A549 (cell line): Measurements from ENCODE around the gene ULBP1. TPM values are rescaled to one million over a fixed set of nuclear protein-coding genes. Genes with fewer than 3 reads are reported as not detected.

Experiments
- ATAC-seq, 2 experiments: fragments of 200-7000 bp in 1 of 2; fragments of >200 bp in 1 of 2; cut with Nextera tagmentation in 1 of 2; cut with Tn5 transposase in 1 of 2; 3 replicates each; pipeline versions ENCODE4 v1.8.0 to v1.9.1; 2018 to 2020; ENCODE audit warnings: mild to moderate bottlenecking in 1 of 2, moderate library complexity in 1 of 2
- CTCF ChIA-PET: fragments of 300-600 bp; sonication (Branson Sonifier 250); formaldehyde crosslinking; extraction: SDS; loops from one replicate; lab custom pipeline; 2021; ENCODE audit warnings: antibody characterized with exemption, inconsistent platforms; lab: Yijun Ruan, JAX
- POLR2A ChIA-PET: fragments of 350-600 bp; formaldehyde crosslinking; extraction: SDS; loops from one replicate; lab custom pipeline; 2021; ENCODE audit warnings: antibody characterized with exemption, inconsistent platforms; lab: Yijun Ruan, JAX
- DNase-seq, 2 experiments: peaks; one replicate each; pipeline versions ENCODE4 v3.0.0 to v3.0.0-alpha.2; 2011 to 2016; ENCODE audit warnings: low read depth in 1 of 2, low spot score in 1 of 2
- FAIRE-seq: peaks from 2 replicates; lab custom pipeline; 2011; peaks lifted over from hg19 to GRCh38; lab: Jason Lieb, UNC
- H3K27ac ChIP-seq, 2 experiments: fragments of >200 bp; sonication (Bioruptor Twin); formaldehyde crosslinking; 3 replicates each; pipeline ENCODE4 v1.5.1; 2016 to 2017
- H3K4me1 ChIP-seq: fragments of >200 bp; sonication (Bioruptor Twin); formaldehyde crosslinking; 3 replicates; pipeline ENCODE4 v1.6.1; 2016
- H3K4me2 ChIP-seq: fragments of >200 bp; sonication (Bioruptor Twin); formaldehyde crosslinking; 3 replicates; pipeline ENCODE4 v1.6.1; 2016
- H3K4me3 ChIP-seq: fragments of >200 bp; sonication (Bioruptor Twin); formaldehyde crosslinking; 3 replicates; pipeline ENCODE4 v1.5.1; 2016
- H3K9me3 ChIP-seq: fragments of >200 bp; sonication (Bioruptor Twin); formaldehyde crosslinking; 3 replicates; pipeline ENCODE4 v1.6.1; 2016
- BHLHE40 ChIP-seq: IDR thresholded peaks from 2 replicates; pipeline ENCODE4 v1.6.1; 2012; ENCODE audit warnings: low read depth, low read length, inconsistent platforms
- CBX2 ChIP-seq: fragments of 200-600 bp; sonication (generic); IDR thresholded peaks from 2 replicates; pipeline ENCODE4 v1.6.1; 2016; ENCODE audit warnings: low read depth, mild to moderate bottlenecking, borderline replicate concordance
- CBX8 ChIP-seq: fragments of 200-600 bp; sonication (generic); IDR thresholded peaks from 2 replicates; pipeline ENCODE4 v1.6.1; 2016
- CHD2 ChIP-seq: fragments of 150-350 bp; IDR thresholded peaks from 2 replicates; pipeline ENCODE4 v1.6.1; 2014; ENCODE audit warnings: low read length; ENCODE audit not compliant: partially characterized antibody
- EP300 ChIP-seq, 2 experiments: fragments of >200 bp; sonication (Bioruptor Twin); formaldehyde crosslinking; IDR thresholded peaks; 2 replicates in 1 of 2; 3 replicates in 1 of 2; pipeline ENCODE4 v1.6.1; 2016 to 2017
- FOSB ChIP-seq: fragments of 250-450 bp; sonication (Bioruptor Pico); IDR thresholded peaks from 2 replicates; pipeline ENCODE4 v1.5.0; 2020; ENCODE audit warnings: mild to moderate bottlenecking, moderate library complexity
- FOSL2 ChIP-seq, 2 experiments: fragments of 450-650 bp in 1 of 2; fragments of >200 bp in 1 of 2; sonication (Bioruptor Twin) in 1 of 2; formaldehyde crosslinking; IDR thresholded peaks; 2 replicates each; pipeline versions ENCODE4 v1.5.0 to v1.6.1; 2016 to 2020; ENCODE audit warnings: mild to moderate bottlenecking in 1 of 2, moderate library complexity in 1 of 2
- GATA3 ChIP-seq: IDR thresholded peaks from 2 replicates; pipeline ENCODE4 v1.6.1; 2012; ENCODE audit warnings: borderline replicate concordance
- JUNB ChIP-seq: fragments of >200 bp; sonication (Bioruptor Twin); formaldehyde crosslinking; IDR thresholded peaks from 2 replicates; pipeline ENCODE4 v1.6.1; 2016
- NFE2L2 ChIP-seq: fragments of 150-350 bp; conservative IDR thresholded peaks from 2 replicates; pipeline ENCODE4 v1.6.1; 2014; ENCODE audit warnings: low read length
- NR3C1 ChIP-seq: fragments of >200 bp; sonication (Bioruptor Twin); formaldehyde crosslinking; IDR thresholded peaks from 3 replicates; pipeline ENCODE4 v1.6.1; 2017
- POLR2A ChIP-seq: IDR thresholded peaks from 2 replicates; pipeline ENCODE4 v1.6.1; 2012; ENCODE audit warnings: mild to moderate bottlenecking, low read length
- RAD21 ChIP-seq, 2 experiments: fragments of >200 bp in 1 of 2; sonication (Bioruptor Twin) in 1 of 2; formaldehyde crosslinking in 1 of 2; IDR thresholded peaks in 1 of 2; conservative IDR thresholded peaks in 1 of 2; 2 replicates in 1 of 2; 3 replicates in 1 of 2; pipeline ENCODE4 v1.6.1; 2012 to 2018; ENCODE audit warnings: inconsistent platforms in 1 of 2
- SMC3 ChIP-seq: fragments of >200 bp; sonication (Bioruptor Twin); formaldehyde crosslinking; IDR thresholded peaks from 3 replicates; pipeline ENCODE4 v1.6.1; 2018; ENCODE audit warnings: inconsistent platforms
- TP53 ChIP-seq: fragments of 250-450 bp; sonication (Bioruptor Pico); IDR thresholded peaks from 2 replicates; pipeline ENCODE4 v1.5.0; 2021; ENCODE audit warnings: mild to moderate bottlenecking, moderate library complexity
- ZFP36 ChIP-seq: fragments of 450-650 bp; IDR thresholded peaks from 2 replicates; pipeline ENCODE4 v1.6.1; 2014; ENCODE audit warnings: borderline replicate concordance; ENCODE audit not compliant: partially characterized antibody
- ZNF302 ChIP-seq: fragments of 250-450 bp; sonication (Bioruptor Pico); IDR thresholded peaks from 2 replicates; pipeline ENCODE4 v1.9.0; 2021; ENCODE audit warnings: inconsistent platforms, mild to moderate bottlenecking, moderate library complexity
- WGBS: methylation state at CpG from one replicate; pipeline ENCODE4 v1.1.6; 2017; ENCODE audit errors: missing lambda C conversion rate; 5-methylcytosine and 5-hydroxymethylcytosine counted together
- polyA plus RNA-seq, 4 experiments: library from polyadenylated mRNA; depleted of rRNA in 3 of 4; stranded (reverse); fragments of >200 nt; fragmentation: RNase III in 1 of 4; extraction: RNeasy Plus Mini Kit Qiagen cat#74134 plus additional on column Dnase treatment in 1 of 4; gene quantifications; 2 replicates in 3 of 4; 3 replicates in 1 of 4; pipeline ENCODE4 v1.2.3, GENCODE V29; 2011 to 2017
- TF ChIP-seq, protein P1 (sequence below): fragments of >200 bp; sonication (Bioruptor Twin); formaldehyde crosslinking; IDR thresholded peaks from 3 replicates; pipeline ENCODE4 v1.5.1; 2016
- TF ChIP-seq, protein P2 (sequence below): fragments of >200 bp; sonication (Bioruptor Twin); formaldehyde crosslinking; IDR thresholded peaks from 2 replicates; pipeline ENCODE4 v1.6.1; 2016
- TF ChIP-seq, protein P3 (sequence below): fragments of 450-650 bp; IDR thresholded peaks from 2 replicates; pipeline ENCODE4 v1.6.1; 2014; ENCODE audit warnings: antibody characterized with exemption
- TF ChIP-seq, protein P4 (sequence below): fragments of 150-350 bp; IDR thresholded peaks from 2 replicates; pipeline ENCODE4 v1.6.1; 2014; ENCODE audit warnings: low read depth, mild to moderate bottlenecking, low read length
- TF ChIP-seq, protein P5 (sequence below): fragments of 250-450 bp; sonication (Bioruptor Pico); IDR thresholded peaks from 2 replicates; pipeline ENCODE4 v1.5.0; 2021; ENCODE audit warnings: mild to moderate bottlenecking, moderate library complexity, borderline replicate concordance
- TF ChIP-seq, protein P6 (sequence below): fragments of >200 bp; sonication (Bioruptor Twin); formaldehyde crosslinking; IDR thresholded peaks from 3 replicates; pipeline ENCODE4 v1.6.1; 2016

Gene ULBP1
- polyA plus RNA-seq, 2 of the 4 experiments (the other 2 are of a cell fraction), result 0.89 to 6.6 TPM

DNA sequence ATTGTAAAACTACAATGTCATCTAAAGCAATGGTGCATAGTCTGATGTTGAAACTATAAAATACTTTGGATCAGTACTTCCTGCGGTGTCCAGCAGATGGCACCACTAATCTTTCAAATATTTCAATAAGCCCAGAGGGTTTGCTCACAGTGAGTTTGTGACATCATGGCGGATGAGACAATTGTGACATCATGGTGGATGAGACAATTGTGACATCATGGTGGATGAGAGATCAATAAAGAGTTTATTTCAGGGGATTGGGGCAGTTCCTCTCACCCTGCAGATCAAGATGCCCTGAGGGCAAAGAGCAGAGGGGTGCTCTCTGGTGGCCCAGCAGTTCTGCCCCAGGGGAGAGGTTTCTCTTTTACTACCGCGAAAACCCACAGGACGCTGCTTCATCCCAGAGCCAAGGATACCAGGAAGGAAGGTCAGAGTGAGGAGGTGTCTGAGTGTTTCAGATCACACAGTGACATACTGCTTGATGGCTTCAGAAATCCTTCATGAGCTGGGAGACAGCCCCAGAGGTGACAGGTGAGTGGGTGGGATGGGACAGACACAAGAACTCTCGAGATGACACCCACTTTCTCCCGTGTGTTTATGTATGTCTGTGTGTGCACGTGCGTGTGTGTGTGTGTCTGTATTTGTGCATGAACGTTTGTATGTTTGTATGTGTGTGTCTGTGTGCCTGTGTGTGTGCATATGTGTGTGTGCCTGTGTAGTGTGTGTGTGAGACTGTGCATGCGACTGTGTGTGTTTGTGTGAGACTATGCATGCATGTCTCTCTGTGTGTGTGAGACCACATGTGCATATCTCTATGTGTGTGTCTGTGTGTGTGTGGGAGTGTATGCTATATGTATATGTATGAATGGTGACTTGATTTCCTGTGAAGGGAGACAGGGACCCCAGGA, 29.2 kb upstream of the ULBP1 start:
- H3K27ac ChIP-seq, result no peak overlapping the region
- ATAC-seq, result peak; percentile 58 to 65; a peak in 5 of 6 replicates
- H3K9me3 ChIP-seq, result no peaks in the 10 kb centered on the region
- TF ChIP-seq RAD21 (conservative IDR thresholded peaks at IDR 0.05 in 1 of 2, IDR thresholded peaks at IDR 0.05 in 1 of 2) (peak; percentile 71 to 77), CBX8 (no peak), SMC3 (peak; percentile 84), FOSL2 (IDR thresholded peaks at IDR 0.05) (no peak), FOSL2 (CRISPR knock-in tag; IDR thresholded peaks at IDR 0.05) (peak; percentile 7; the same call in 1 of the 2 replicates), TP53 (CRISPR knock-in tag) (no peak)
- TF ChIP-seq, protein P1, sequence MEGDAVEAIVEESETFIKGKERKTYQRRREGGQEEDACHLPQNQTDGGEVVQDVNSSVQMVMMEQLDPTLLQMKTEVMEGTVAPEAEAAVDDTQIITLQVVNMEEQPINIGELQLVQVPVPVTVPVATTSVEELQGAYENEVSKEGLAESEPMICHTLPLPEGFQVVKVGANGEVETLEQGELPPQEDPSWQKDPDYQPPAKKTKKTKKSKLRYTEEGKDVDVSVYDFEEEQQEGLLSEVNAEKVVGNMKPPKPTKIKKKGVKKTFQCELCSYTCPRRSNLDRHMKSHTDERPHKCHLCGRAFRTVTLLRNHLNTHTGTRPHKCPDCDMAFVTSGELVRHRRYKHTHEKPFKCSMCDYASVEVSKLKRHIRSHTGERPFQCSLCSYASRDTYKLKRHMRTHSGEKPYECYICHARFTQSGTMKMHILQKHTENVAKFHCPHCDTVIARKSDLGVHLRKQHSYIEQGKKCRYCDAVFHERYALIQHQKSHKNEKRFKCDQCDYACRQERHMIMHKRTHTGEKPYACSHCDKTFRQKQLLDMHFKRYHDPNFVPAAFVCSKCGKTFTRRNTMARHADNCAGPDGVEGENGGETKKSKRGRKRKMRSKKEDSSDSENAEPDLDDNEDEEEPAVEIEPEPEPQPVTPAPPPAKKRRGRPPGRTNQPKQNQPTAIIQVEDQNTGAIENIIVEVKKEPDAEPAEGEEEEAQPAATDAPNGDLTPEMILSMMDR, result peak; percentile 75
- H3K4me2 ChIP-seq, result 0 out of 3 replicates have a peak overlapping the region, but pooled peaks have one; percentile 16
- WGBS, result 7% methylated on average over 11 of the region's 11 CpGs
- DNase-seq, result peak; percentile 33 to 65
- FAIRE-seq, result no peak
- peaks cover 4% of the 10 kb centered on the region; the same call in 1 of the 3 replicates for H3K4me1 ChIP-seq
- POLR2A ChIA-PET, result no interaction called here
- H3K4me3 ChIP-seq, result no peak overlapping the region
- CTCF ChIA-PET, result interaction anchor here (0.7 to 1.6 kb wide), 7 partner anchors 17 to 883 kb away, joined by 3 to 11 read pairs (median 3); no protein-coding TSS in a partner anchor

DNA sequence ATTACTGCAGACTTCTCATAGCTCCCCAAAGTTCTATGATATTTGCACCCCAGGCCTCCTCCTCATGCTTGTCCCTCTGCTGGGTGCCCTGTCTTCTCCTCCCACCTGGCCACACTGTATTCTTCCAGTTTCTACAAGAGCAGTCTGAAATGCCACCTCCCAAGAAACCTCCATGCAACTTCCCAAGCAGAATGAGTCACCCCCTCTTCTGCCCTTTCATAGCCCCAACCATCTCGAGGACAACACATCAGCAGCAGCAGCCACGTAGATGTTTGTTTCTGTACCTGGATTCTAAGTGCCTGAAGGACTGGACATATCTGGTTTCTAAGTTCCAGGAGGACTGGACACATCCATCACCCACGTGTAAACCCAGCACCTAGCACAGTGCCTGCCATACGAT, 28.5 kb upstream of the ULBP1 start:
- H3K27ac ChIP-seq, result no peak overlapping the region
- no peak overlapping the region for H3K4me3 ChIP-seq
- TF ChIP-seq EP300 (IDR thresholded peaks at IDR 0.05) (no peak), POLR2A (no peak), SMC3 (no peak), FOSB (CRISPR knock-in tag) (no peak), CHD2 (no peak), BHLHE40 (no peak), ZFP36 (no peak), ZNF302 (CRISPR knock-in tag) (no peak), NFE2L2 (no peak), JUNB (no peak), CBX2 (no peak), GATA3 (no peak), RAD21 (conservative IDR thresholded peaks at IDR 0.05 in 1 of 2, IDR thresholded peaks at IDR 0.05 in 1 of 2) (no peak), NR3C1 (no peak)
- TF ChIP-seq, protein P2, sequence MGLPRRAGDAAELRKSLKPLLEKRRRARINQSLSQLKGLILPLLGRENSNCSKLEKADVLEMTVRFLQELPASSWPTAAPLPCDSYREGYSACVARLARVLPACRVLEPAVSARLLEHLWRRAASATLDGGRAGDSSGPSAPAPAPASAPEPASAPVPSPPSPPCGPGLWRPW, result no peak
- TF ChIP-seq, protein P3, sequence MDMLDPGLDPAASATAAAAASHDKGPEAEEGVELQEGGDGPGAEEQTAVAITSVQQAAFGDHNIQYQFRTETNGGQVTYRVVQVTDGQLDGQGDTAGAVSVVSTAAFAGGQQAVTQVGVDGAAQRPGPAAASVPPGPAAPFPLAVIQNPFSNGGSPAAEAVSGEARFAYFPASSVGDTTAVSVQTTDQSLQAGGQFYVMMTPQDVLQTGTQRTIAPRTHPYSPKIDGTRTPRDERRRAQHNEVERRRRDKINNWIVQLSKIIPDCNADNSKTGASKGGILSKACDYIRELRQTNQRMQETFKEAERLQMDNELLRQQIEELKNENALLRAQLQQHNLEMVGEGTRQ, result no peak
- TF ChIP-seq, protein P4, sequence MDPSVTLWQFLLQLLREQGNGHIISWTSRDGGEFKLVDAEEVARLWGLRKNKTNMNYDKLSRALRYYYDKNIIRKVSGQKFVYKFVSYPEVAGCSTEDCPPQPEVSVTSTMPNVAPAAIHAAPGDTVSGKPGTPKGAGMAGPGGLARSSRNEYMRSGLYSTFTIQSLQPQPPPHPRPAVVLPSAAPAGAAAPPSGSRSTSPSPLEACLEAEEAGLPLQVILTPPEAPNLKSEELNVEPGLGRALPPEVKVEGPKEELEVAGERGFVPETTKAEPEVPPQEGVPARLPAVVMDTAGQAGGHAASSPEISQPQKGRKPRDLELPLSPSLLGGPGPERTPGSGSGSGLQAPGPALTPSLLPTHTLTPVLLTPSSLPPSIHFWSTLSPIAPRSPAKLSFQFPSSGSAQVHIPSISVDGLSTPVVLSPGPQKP, result no peak
- TF ChIP-seq, protein P5, sequence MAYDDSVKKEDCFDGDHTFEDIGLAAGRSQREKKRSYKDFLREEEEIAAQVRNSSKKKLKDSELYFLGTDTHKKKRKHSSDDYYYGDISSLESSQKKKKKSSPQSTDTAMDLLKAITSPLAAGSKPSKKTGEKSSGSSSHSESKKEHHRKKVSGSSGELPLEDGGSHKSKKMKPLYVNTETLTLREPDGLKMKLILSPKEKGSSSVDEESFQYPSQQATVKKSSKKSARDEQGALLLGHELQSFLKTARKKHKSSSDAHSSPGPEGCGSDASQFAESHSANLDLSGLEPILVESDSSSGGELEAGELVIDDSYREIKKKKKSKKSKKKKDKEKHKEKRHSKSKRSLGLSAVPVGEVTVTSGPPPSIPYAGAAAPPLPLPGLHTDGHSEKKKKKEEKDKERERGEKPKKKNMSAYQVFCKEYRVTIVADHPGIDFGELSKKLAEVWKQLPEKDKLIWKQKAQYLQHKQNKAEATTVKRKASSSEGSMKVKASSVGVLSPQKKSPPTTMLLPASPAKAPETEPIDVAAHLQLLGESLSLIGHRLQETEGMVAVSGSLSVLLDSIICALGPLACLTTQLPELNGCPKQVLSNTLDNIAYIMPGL (CRISPR knock-in tag), result no peak
- TF ChIP-seq, protein P6, sequence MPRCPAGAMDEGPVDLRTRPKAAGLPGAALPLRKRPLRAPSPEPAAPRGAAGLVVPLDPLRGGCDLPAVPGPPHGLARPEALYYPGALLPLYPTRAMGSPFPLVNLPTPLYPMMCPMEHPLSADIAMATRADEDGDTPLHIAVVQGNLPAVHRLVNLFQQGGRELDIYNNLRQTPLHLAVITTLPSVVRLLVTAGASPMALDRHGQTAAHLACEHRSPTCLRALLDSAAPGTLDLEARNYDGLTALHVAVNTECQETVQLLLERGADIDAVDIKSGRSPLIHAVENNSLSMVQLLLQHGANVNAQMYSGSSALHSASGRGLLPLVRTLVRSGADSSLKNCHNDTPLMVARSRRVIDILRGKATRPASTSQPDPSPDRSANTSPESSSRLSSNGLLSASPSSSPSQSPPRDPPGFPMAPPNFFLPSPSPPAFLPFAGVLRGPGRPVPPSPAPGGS, result no peak
- TF ChIP-seq, protein P1, result no peak
- TF ChIP-seq, all 56 proteins: peak for 0
- DNase-seq (no peak), ATAC-seq (no peak), FAIRE-seq (no peak)
- Histone ChIP-seq H3K4me1 (peaks cover 4% of the 10 kb centered on the region; the same call in 1 of the 3 replicates), H3K4me2 (no peak overlapping the region), H3K9me3 (no peaks in the 10 kb centered on the region)
- ChIA-PET POLR2A (no interaction called here), CTCF (interaction anchor here (0.7 to 1.6 kb wide), 7 partner anchors 17 to 882 kb away, joined by 3 to 11 read pairs (median 3); no protein-coding TSS in a partner anchor)
- WGBS, result 34% methylated on average over 4 of the region's 4 CpGs
